ENCODE measurements around the gene RGL3. TPM values are rescaled to one million over a fixed set of nuclear protein-coding genes. Genes with fewer than 3 reads are reported as not detected.

RGL3 gene
- total RNA-seq, result under 0.01 and 1.2 TPM in 2 replicates

DNA sequence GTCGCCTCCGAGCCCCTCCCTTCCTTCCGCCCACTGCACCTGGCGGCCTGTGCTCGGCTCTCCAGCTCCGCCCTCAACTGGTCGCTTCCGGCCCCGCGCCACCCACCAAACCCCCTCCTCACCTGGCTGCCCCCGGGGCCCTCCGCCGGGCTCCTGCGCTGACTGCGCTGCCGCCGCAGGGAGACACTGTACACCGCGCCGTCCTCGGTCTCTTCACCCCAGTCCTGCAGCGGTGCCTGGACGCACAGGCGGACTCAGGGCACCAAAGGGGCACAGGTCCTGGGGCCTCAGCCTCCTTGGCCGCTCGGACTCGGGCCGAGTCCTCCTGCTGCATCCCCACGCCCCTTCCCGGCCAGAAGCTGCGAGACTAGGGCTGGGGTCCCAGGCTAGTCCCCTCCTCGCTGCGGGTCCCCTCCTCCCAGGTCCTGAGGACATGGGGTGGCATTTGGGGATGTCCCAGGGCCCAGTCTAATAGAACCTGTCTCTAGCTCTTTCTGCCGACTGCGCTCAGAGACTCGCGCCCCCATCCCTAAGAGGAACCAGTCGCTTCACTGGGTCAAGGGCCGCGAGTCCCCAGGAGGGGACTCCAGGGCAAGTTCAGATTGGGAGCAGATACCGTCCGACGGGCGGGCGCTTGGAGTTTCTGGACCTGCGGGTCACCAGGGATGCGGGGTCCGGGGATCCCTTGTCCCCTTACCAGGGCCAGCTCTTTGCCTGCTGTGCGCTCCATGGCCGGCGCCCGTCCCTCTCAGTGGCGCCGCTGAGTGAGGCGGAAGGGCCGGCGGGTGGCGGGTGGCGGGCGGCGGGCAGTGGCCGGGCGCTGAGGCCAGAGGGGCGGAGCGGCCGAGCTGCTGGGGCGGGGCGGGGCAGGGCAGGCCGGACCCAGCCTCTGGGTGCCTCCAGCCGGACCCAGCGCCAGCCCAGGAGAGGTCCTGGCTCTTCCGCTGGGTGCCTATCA is at the start of gene RGL3:
RGL3 (minus strand) TSS at position 766 of the 958 bp plus-strand sequence; CDS start at position 730, 36 bp downstream.

GRCh38 chr19:11435057-11435832 is 16.1 kb upstream of the RGL3 start, which contains the start of the genes ODAD3 and PRKCSH:
ODAD3 (minus strand) TSS chr19:11435121; CDS start chr19:11435016, 105 bp downstream.
PRKCSH (plus strand) TSS chr19:11435635; CDS start chr19:11436118, 483 bp downstream.

DNA sequence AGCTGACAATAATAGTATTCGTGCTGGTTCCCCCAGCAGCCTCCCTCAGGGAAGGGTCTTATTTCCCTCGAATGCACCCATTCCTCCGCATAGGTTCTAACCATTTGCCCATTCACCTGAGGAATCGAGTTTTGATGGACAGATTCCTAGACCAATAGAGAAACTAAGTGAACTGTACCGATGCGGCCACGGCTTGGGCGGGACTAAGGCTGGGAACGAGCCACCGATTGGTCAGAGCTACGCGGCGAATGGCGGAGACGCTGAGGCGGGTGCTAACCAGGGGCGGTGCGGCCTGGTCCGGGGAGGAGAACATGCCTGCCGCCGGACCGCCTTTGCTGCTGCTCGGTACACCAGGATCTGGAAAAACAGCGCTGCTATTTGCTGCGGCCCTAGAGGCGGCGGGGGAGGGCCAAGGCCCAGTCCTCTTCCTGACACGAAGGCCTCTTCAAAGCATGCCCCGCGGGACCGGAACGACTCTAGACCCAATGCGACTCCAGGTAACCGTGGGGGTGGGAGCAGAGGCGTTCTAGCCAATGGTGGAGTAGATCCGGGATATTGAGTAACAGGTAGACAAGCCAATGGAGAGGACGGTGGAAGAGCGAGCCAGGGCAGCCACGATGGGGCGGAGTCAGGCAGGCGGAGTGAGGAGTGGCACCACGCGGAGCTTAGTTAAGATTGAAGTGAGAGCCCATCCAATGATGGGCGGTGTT is 44.5 kb downstream of the RGL3 start, which contains the start of gene SWSAP1:
SWSAP1 (plus strand) TSS at position 234 of the 710 bp plus-strand sequence; CDS start at position 249, 15 bp downstream.

GRCh38 chr19:11355160-11356073 is 63.7 kb downstream of the RGL3 start, which contains the start of gene PLPPR2:
PLPPR2 (plus strand) TSS chr19:11355432; CDS start chr19:11357674, 2,242 bp downstream.

GRCh38 chr19:11346104-11346940 is 72.8 kb downstream of the RGL3 start, which contains the start of the genes CCDC159 and TMEM205:
CCDC159 (plus strand) TSS chr19:11346519; CDS start chr19:11346607, 88 bp downstream.
TMEM205 (minus strand) TSS chr19:11346268; CDS start chr19:11345619, 649 bp downstream.

Other genes starting within 250 kb of the RGL3 start
- 202 and 399 TPM in 2 replicates for gene KANK2, start 221.8 kb downstream of the RGL3 start, total RNA-seq
- gene ANGPTL8, start 179.7 kb downstream of the RGL3 start, total RNA-seq, result not detected in 2 replicates
- gene DOCK6, start 156.8 kb downstream of the RGL3 start, total RNA-seq, result 44.7 and 50.4 TPM in 2 replicates
- gene TSPAN16, start 123.2 kb downstream of the RGL3 start, total RNA-seq, result not detected in 2 replicates
- gene RAB3D, start 79.7 kb downstream of the RGL3 start, total RNA-seq, result 18.2 and 21.1 TPM in 2 replicates
- gene TMEM205, start 73.0 kb downstream of the RGL3 start, total RNA-seq, result 221 and 282 TPM in 2 replicates
- gene CCDC159, start 72.8 kb downstream of the RGL3 start, total RNA-seq, result 6.2 and 9.4 TPM in 2 replicates
- 23.4 and 46.5 TPM in 2 replicates for gene PLPPR2, start 63.9 kb downstream of the RGL3 start, total RNA-seq
- gene SWSAP1, start 44.6 kb downstream of the RGL3 start, total RNA-seq, result 1.2 and 4.6 TPM in 2 replicates
- 6.9 and 15.4 TPM in 2 replicates for gene EPOR, start 35.0 kb downstream of the RGL3 start, total RNA-seq
- 0.13 TPM in 1 of 2 replicates, not detected in the other for gene ODAD3, start 15.8 kb upstream of the RGL3 start, total RNA-seq
- 263 and 309 TPM in 2 replicates for gene PRKCSH, start 16.3 kb upstream of the RGL3 start, total RNA-seq
- gene ELAVL3, start 61.7 kb upstream of the RGL3 start, total RNA-seq, result 0.52 TPM in 1 of 2 replicates, not detected in the other
- 5.2 and 10.1 TPM in 2 replicates for gene ZNF653, start 86.5 kb upstream of the RGL3 start, total RNA-seq
- 45.4 and 46.0 TPM in 2 replicates for gene ECSIT, start 109.8 kb upstream of the RGL3 start, total RNA-seq
- gene CNN1, start 119.5 kb upstream of the RGL3 start, total RNA-seq, result 2.6 and 38.0 TPM in 2 replicates
- gene ELOF1, start 139.9 kb upstream of the RGL3 start, total RNA-seq, result 41.0 and 44.6 TPM in 2 replicates
- gene ACP5, start 158.3 kb upstream of the RGL3 start, total RNA-seq, result 1.9 TPM in 1 of 2 replicates, not detected in the other
- gene ZNF627, start 178.2 kb upstream of the RGL3 start, total RNA-seq, result 14.7 and 16.5 TPM in 2 replicates

All from epithelial cell of alveolus of lung (primary cell).